Spleen (tissue), 7 donors: ENCODE measurements around the gene HEATR9.

Source experiments
- CTCF ChIP-seq, 11 experiments: fragments of 200-600 bp in 7 of 11; fragments of 450-650 bp in 4 of 11; sonication (generic) in 4 of 11; IDR thresholded peaks in 8 of 11; conservative IDR thresholded peaks in 3 of 11; 1 replicate in 7 of 11; 2 replicates in 4 of 11; pipeline versions ENCODE4 v1.4.0 to v1.8.0; 2016 to 2021; ENCODE audit warnings: antibody characterized with exemption in 11 of 11, inconsistent platforms in 4 of 11, mild to moderate bottlenecking in 1 of 11
- POLR2AphosphoS5 ChIP-seq, 3 donors: sonication (generic); formaldehyde crosslinking; IDR thresholded peaks; one replicate each; pipeline ENCODE4 v1.5.1; 2017; ENCODE audit warnings: antibody characterized with exemption in 3 of 3
- donor health status: DM: no; HTN: no; CAD: no; lungs with moderate emphysema.
- donor health status: DM: no; HTN: no; CAD: no.
- donor health status: DM: no; HTN: no; CAD: no.

GRCh38 chr17:35900280-35900679, 31.6 kb upstream of the HEATR9 start:
- no peak for TF ChIP-seq CTCF (IDR thresholded peaks at IDR 0.05 in 8 of 11, conservative IDR thresholded peaks at IDR 0.05 in 3 of 11)
- no peak for TF ChIP-seq POLR2AphosphoS5 (IDR thresholded peaks at IDR 0.05)
